Right atrium auricular region (tissue), 2 donors: ENCODE measurements around the gene CCL25. TPM values are rescaled to one million over a fixed set of nuclear protein-coding genes. Genes with fewer than 3 reads are reported as not detected.

ENCODE experiments used
- DNase-seq: peaks from one replicate; pipeline ENCODE4 v3.0.0-alpha.2; 2019; ENCODE audit warnings: low spot score
- H3K27ac ChIP-seq, 2 donors: fragments of 200-600 bp; sonication (generic); 1 replicate in 1 of 2; 2 replicates in 1 of 2; pipeline ENCODE4 v1.5.1; 2016 to 2019
- H3K27me3 ChIP-seq, 2 donors: fragments of 200-600 bp; sonication (generic); one replicate each; pipeline versions ENCODE4 v1.5.1 to v1.6.0; 2017 to 2019
- H3K36me3 ChIP-seq: fragments of 200-600 bp; sonication (generic); one replicate; pipeline ENCODE4 v1.5.1; 2016
- H3K4me1 ChIP-seq, 2 donors: fragments of 200-600 bp; sonication (generic); one replicate each; pipeline versions ENCODE4 v1.5.1 to v1.6.0; 2017 to 2019
- H3K4me3 ChIP-seq, 2 donors: fragments of 200-600 bp; sonication (generic); 1 replicate in 1 of 2; 2 replicates in 1 of 2; pipeline ENCODE4 v1.5.1; 2017 to 2019; ENCODE audit warnings: mild to moderate bottlenecking in 1 of 2, moderate library complexity in 1 of 2
- H3K9me3 ChIP-seq, 2 donors: fragments of 200-600 bp; sonication (generic); one replicate each; pipeline ENCODE4 v1.5.1; 2019
- CTCF ChIP-seq, 2 donors: fragments of 200-600 bp; sonication (generic); IDR thresholded peaks; one replicate each; pipeline ENCODE4 v1.5.1; 2019; ENCODE audit warnings: antibody characterized with exemption in 2 of 2
- total RNA-seq, 2 donors: library from RNA; depleted of rRNA; stranded (reverse); fragments of >200 nt; gene quantifications; one replicate each; pipeline ENCODE4 v1.1.0, GENCODE V29; 2016

CCL25 gene
- total RNA-seq, 2 donors from 2014 or later: not detected

DNA sequence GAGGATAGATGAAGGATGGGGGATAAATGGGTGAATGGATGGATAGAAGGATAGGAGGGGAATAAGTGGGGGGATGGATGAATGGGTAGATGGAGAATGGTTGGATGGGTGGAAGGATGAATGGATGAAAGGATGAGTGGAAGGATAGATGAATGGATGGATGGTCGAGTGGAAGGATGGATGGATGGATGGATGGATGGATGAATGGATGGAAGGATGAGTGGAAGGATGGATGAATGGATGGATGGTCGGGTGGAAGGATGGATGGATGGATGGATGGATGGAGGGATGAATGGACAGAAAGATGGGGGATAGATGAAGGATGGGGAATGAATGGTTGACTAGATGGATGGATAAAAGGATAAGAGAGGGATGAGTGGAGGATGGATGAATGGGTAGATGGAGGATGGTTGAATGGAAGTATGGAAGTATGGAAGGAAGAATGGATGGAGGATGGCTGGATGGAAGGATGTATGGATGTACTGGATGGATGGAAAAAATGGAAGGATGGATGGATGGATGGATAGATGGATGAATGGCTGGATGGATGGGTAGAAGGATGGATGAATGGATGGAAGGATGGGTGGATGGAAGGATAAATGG, 54.8 kb downstream of the CCL25 start:
- TF ChIP-seq CTCF (IDR thresholded peaks at IDR 0.05): no peak

DNA sequence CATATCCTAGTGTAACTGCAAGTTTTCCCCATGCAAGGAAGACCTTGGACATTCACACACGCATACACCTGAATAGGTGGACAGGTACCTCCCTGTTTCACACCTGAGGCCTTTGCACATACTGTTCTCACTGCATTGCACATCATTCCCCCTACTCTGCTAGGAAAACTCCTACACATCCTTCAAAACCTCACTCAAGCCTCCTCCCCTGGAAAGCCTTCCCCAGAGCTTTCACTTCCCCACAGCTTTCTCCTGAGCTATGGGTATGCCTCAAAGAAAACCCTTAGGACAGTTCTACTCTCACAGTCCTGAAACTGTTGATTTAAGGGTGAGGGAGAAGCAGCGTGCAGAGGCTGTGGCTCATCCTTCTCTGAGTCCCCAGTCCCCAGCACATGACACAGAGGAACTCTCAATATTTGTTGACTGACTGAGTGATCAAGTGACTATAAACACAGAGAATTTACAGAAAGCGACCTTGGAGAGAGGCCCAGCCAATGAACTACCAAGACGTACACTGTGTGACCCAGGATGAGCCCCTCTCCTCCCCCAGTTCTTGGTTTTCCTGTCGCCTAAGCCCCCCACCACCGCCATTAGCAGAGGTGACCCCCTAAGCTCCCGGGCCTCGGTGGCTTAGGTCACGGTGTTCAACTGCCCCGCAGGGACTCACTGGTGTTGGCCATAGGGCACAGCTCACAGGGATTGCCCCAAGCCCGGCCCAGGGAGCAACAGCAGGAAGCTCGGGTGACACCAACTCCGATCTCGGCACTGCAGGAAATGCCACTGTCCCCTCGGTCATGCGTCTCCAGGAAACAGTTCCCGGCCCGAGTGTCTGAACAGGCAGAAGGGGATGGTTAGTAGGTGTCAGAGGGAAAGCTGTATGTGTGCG, 56.2 kb downstream of the CCL25 start:
- H3K27ac ChIP-seq: no peak overlapping the region
- no peaks in the 10 kb centered on the region for H3K27me3 ChIP-seq
- no peaks in the 10 kb centered on the region for H3K4me1 ChIP-seq
- no peak for TF ChIP-seq CTCF (IDR thresholded peaks at IDR 0.05)
- no peak for DNase-seq
- no peaks in the 10 kb centered on the region for H3K9me3 ChIP-seq
- H3K4me3 ChIP-seq: no peak overlapping the region
- no peaks in the 10 kb centered on the region for H3K36me3 ChIP-seq

More for the DNA sequence above, 54.8 kb downstream of the CCL25 start:
- Histone ChIP-seq H3K27ac (no peak overlapping the region), H3K27me3 (no peaks in the 10 kb centered on the region), H3K4me1 (no peaks in the 10 kb centered on the region), H3K9me3 (no peaks in the 10 kb centered on the region), H3K4me3 (no peak overlapping the region), H3K36me3 (no peaks in the 10 kb centered on the region)
- no peak for DNase-seq

- no peaks in the 10 kb centered on the region for H3K9me3 ChIP-seq
- no peaks in the 10 kb centered on the region for H3K36me3 ChIP-seq
- no peak overlapping the region for H3K4me3 ChIP-seq
- no peak for DNase-seq
- TF ChIP-seq CTCF (IDR thresholded peaks at IDR 0.05): no peak
- H3K27ac ChIP-seq: no peak overlapping the region
- H3K4me1 ChIP-seq: no peaks in the 10 kb centered on the region
- no peaks in the 10 kb centered on the region for H3K27me3 ChIP-seq
Observed at GRCh38 chr19:8109455-8109854, 56.9 kb downstream of the CCL25 start.

DNA sequence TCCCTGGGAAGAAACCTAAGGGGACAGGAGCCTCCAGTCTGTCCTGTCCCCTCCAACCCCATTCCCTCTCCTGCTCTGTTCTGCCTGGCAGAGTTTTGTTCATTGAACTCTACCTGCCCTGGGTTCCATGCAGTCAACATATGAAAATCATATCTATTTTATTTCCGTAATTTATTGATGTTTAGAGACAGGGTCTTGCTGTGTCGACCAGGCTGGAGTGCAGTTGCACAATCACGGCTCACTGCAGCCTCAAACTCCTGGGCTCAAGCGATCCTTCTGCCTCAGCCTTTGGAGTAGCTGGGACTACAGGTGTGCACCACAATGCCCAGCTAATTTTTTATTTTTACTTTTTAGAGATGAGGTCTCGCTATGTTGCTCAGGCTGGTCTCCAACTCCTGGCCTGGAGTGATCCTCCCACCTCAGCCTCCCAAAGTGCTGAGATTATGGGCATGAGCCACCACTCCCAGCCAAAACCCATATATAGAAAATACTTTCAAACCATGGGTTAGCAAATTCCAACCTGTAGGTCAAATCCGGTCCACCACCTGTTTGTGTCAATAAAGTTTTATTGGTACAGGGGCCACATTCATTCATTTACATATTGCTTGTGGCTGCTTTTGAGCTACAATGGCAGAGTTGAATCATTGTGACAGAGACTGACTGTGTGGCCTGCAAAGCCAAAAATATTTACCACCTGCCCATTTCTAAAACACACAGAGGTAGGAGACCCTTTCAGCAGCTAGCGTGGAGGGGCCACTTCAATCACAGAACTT, 57.5 kb downstream of the CCL25 start:
- TF ChIP-seq CTCF (IDR thresholded peaks at IDR 0.05): no peak

DNA sequence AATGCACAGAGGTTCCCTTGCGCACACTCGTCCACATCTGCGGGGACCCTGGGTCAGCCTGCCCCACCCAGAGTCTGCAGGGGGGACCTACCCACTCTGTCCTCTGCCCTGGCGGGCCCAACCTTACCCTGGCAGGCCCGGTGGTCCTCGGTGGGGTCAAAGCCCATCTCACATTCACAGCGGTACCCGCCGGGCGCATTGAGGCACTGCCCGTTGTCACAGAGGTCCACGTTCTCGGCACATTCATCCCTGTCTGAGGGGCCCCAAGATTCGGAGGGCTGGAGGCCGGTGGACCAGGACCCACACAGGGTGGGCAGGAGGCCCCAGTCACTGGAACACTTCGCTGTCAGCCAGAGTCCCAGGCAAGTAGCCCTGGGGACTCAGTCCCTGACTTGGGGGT, 58.4 kb downstream of the CCL25 start:
- no peaks in the 10 kb centered on the region for H3K9me3 ChIP-seq
- TF ChIP-seq CTCF (IDR thresholded peaks at IDR 0.05): no peak
- no peaks in the 10 kb centered on the region for H3K36me3 ChIP-seq
- DNase-seq: no peak
- no peaks in the 10 kb centered on the region for H3K27me3 ChIP-seq
- H3K4me1 ChIP-seq: no peaks in the 10 kb centered on the region
- no peak overlapping the region for H3K4me3 ChIP-seq
- H3K27ac ChIP-seq: no peak overlapping the region

More for the DNA sequence above, 57.5 kb downstream of the CCL25 start:
- H3K27me3 ChIP-seq: no peaks in the 10 kb centered on the region
- no peaks in the 10 kb centered on the region for H3K4me1 ChIP-seq
- H3K9me3 ChIP-seq: no peaks in the 10 kb centered on the region
- no peak for DNase-seq
- H3K4me3 ChIP-seq: no peak overlapping the region
- H3K27ac ChIP-seq: no peak overlapping the region
- H3K36me3 ChIP-seq: no peaks in the 10 kb centered on the region
